Fibroblast of mammary gland (primary cell): ENCODE measurements around the gene REG3A.

Source experiments
- DNase-seq: peaks from one replicate; pipeline ENCODE4 v3.0.0-alpha.2; 2010; ENCODE audit warnings: low read depth
- H3K4me3 ChIP-seq: 2 replicates; pipeline ENCODE4 v1.5.1; 2011; ENCODE audit warnings: low read depth, mild to moderate bottlenecking, low read length, moderate library complexity; ENCODE audit not compliant: control insufficient read depth
- TF ChIP-seq, protein P1 (sequence below): conservative IDR thresholded peaks from 2 replicates; pipeline ENCODE4 v1.5.1; 2011; ENCODE audit warnings: low read depth, low read length, inconsistent platforms; ENCODE audit not compliant: control insufficient read depth, insufficient read depth

The REG3A gene

DNA sequence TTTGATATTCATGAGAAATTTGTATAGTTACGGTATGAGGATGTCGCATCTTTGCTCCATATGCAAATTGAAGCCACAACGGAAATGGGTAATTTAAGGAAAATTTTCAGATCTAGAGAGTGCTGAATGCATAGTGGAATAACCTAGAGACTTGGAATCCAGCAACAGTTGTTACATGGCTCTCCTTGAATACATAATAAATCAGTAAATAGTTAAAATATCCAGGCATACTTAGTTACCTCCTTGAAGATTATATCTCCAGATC is 33.9 kb downstream of the REG3A start:
- no peak for DNase-seq
- no peak overlapping the region for H3K4me3 ChIP-seq
- TF ChIP-seq, protein P1, sequence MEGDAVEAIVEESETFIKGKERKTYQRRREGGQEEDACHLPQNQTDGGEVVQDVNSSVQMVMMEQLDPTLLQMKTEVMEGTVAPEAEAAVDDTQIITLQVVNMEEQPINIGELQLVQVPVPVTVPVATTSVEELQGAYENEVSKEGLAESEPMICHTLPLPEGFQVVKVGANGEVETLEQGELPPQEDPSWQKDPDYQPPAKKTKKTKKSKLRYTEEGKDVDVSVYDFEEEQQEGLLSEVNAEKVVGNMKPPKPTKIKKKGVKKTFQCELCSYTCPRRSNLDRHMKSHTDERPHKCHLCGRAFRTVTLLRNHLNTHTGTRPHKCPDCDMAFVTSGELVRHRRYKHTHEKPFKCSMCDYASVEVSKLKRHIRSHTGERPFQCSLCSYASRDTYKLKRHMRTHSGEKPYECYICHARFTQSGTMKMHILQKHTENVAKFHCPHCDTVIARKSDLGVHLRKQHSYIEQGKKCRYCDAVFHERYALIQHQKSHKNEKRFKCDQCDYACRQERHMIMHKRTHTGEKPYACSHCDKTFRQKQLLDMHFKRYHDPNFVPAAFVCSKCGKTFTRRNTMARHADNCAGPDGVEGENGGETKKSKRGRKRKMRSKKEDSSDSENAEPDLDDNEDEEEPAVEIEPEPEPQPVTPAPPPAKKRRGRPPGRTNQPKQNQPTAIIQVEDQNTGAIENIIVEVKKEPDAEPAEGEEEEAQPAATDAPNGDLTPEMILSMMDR, result no peak

DNA sequence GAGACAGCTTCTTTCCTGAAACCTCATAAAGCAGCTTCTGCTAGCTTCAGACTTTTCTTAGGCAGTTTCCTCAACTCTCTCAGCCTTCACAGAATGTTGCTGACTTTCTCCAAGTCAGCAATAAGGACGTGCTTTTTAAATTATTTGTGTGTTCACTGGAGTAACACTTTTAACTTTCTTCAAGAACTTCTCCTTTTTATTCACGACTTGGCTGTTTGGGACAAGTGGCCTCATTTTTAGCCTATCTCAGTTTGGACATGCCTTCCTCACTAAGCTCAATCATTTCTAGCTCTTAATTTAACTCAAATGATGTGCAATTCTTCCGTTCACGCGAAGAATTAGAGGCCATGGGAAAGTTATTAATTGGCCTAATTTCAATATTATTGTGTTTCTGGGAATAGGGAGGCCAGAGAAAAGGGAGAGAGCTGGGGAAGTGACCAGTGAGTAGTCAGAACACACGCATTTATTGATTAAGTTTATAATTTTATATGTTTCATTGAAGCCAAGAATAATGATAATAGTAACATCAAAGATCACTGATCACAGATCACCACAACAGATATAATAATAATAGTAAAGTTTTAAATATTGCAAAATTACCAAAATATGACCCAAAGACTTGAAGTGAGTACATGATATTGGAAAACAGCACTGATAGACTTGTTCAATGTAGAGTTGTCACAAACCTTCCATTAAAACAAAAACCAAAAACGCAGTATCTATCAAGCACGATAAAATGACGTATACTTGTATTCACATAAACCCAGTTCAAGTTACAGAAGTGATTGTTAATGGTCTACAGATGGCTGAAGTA is 34.4 kb downstream of the REG3A start:
- no peak for DNase-seq
- H3K4me3 ChIP-seq, result no peak overlapping the region
- TF ChIP-seq, protein P1, result no peak

GRCh38 chr2:79122676-79123075 is 36.9 kb downstream of the REG3A start:
- no peak overlapping the region for H3K4me3 ChIP-seq
- TF ChIP-seq, protein P1, result no peak
- no peak for DNase-seq

DNA sequence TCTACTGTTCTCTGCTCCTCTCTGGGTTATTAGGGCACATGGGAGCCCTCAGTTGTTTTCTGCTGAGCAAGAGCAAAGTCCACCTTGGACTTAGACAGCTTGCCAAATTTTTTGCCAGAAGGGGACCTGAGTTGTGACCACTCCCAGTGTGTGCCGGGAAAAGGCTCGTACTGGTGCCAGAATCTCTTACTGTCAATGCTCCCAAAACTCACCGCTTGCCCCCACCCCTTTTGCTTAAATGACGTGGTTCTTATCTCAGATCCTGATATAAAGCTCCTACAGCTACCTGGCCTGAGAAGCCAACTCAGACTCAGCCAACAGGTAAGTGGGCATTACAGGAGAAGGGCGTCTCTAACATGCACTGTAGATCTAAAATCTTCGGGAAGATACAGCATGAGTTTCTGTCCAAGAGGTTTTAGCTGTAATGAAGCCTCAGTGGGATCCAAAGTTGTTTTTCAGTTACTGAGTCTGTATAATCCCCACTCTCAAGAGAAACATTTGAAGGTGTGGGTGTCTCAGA is 39.3 kb downstream of the REG3A start, which contains the start of gene REG1A:
REG1A (plus strand) TSS at position 295 of the 520 bp plus-strand sequence. CDS start 374 bp downstream, outside the sequence.
- TF ChIP-seq, protein P1, result no peak
- no peak for DNase-seq
- no peak within 1 kb of the TSS for H3K4me3 ChIP-seq

DNA sequence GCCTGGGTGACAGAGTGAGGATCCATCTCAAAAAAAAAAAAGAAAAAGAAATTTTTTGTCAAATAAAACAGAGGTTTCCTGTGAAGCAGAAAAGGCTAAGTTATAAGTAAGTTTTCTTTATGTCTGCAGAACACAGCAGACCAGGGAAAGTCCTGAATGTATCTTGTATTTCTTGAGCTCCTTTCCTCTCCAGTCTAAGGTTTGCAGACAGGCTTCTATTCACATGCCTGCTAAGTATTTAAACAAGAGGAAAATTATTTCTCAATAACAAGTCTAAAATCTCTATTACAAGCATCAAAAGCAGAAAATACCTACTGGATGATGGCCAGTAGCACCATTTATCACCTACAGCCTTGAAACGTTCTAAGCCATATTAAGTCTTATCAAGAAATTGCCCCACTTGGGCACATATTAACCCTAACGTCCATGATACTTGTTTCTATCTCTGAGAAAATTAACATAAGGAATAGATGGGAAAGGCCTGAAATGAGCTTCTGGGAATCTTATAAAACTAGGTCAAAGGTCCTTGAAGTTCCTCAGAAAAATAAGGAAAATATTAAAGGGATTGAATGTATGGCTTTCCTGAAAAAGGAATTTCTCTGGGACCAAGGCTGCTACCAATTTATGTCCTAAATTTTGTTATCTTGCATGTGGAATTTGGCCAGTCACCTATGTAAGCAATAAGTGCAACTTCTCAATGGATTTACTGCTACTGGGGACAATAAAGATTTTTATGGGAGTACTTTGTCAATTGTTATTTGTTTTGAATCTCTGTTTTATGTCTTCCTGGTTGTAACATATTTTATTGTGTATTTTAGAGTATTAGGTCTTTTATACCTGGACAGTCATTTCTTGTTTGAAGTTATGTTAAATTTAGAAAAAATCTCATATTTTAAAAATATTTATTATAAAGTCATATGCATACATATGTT is 42.3 kb downstream of the REG3A start:
- TF ChIP-seq, protein P1, result no peak
- no peak for DNase-seq
- H3K4me3 ChIP-seq, result no peak overlapping the region

DNA sequence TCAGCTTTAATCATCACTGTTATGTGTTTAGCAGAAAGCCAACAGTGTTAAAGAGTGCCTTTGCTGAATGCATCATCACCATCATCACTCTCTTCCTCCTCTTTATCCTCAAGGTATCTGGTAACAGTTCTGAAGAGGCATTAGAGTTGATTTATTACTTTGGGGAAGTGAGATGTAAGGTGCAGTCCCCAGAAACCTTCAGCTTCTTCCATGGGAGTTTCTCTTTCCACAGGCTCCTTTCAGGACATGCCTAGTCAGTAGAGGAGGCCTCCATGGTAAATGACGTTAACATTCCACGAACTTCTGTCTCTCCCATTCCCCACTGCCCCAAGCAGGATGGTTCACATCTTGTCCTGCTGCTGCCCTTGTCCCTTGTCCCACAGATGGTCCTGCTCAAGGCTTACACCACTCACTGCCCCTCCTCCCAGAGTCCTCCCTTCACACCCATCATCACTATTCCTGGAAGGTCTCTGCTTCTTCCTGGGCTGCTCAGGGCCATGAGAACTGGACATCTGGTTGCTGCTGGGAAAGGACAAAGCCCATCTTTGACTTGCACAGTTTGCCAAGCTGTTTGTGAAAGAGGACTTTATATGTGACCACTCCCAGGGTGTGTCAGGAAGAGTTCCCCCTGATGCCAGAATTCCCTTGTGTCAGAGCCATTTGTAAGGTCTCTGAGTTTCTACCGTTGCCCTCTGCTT is 44.6 kb downstream of the REG3A start:
- DNase-seq, result no peak
- TF ChIP-seq, protein P1, result no peak
- H3K4me3 ChIP-seq, result no peak overlapping the region
